Caco-2 (cell line): ENCODE results near the gene UNC13C. TPM values are rescaled to one million over a fixed set of nuclear protein-coding genes. Genes with fewer than 3 reads are reported as not detected.

Experiments
- BruUV-seq: library from RNA; stranded (reverse); fragments of 400-500 nt; replicated peaks from 2 replicates; lab custom pipeline; 2021; lab: Mats Ljungman, UMichigan
- CTCF ChIA-PET: fragments of 300-600 bp; sonication (Branson Sonifier 250); formaldehyde crosslinking; loops from one replicate; lab custom pipeline; 2022; ENCODE audit warnings: antibody characterized with exemption; lab: Charles Lee
- POLR2A ChIA-PET: fragments of 300-600 bp; sonication (Branson Sonifier 250); formaldehyde crosslinking; loops from one replicate; lab custom pipeline; 2022; ENCODE audit warnings: antibody characterized with exemption; lab: Charles Lee
- DNase-seq, 2 experiments: peaks; one replicate each; pipeline versions ENCODE4 v3.0.0 to v3.0.0-alpha.2; 2020 to 2022
- H3K27me3 ChIP-seq: replicated peaks from 2 replicates; pipeline ENCODE4 v1.6.0; 2011; ENCODE audit warnings: low read length; ENCODE audit not compliant: control insufficient read depth, insufficient read depth
- H3K36me3 ChIP-seq: 2 replicates; pipeline ENCODE4 v1.5.1; 2011; ENCODE audit warnings: low read length; ENCODE audit not compliant: control insufficient read depth, insufficient read depth
- H3K4me1 ChIP-seq: fragments of 250-450 bp; sonication (Bioruptor Pico); 2 replicates; pipeline ENCODE4 v1.5.1; 2020; ENCODE audit warnings: mild to moderate bottlenecking
- H3K4me3 ChIP-seq: 2 replicates; pipeline ENCODE4 v1.5.1; 2011; ENCODE audit warnings: low read depth, mild to moderate bottlenecking, control low read depth, low read length
- H3K9me3 ChIP-seq: fragments of 250-450 bp; sonication (Bioruptor Pico); 2 replicates; pipeline ENCODE4 v1.5.1; 2020; ENCODE audit warnings: mild to moderate bottlenecking, moderate library complexity
- H3K27ac Mint-ChIP-seq: one replicate; pipeline ENCODE4 v1.8.0; 2022; ENCODE audit warnings: mixed read lengths; ENCODE audit not compliant: unreplicated experiment
- H3K27me3 Mint-ChIP-seq: one replicate; pipeline ENCODE4 v1.8.0; 2022; ENCODE audit warnings: mixed read lengths; ENCODE audit not compliant: insufficient read depth, unreplicated experiment
- H3K36me3 Mint-ChIP-seq: one replicate; pipeline ENCODE4 v1.8.0; 2022; ENCODE audit warnings: mild to moderate bottlenecking, mixed read lengths; ENCODE audit not compliant: insufficient read depth, unreplicated experiment
- H3K4me1 Mint-ChIP-seq: one replicate; pipeline ENCODE4 v1.8.0; 2022; ENCODE audit warnings: low read depth, mixed read lengths; ENCODE audit not compliant: unreplicated experiment
- H3K4me3 Mint-ChIP-seq: one replicate; pipeline ENCODE4 v1.8.0; 2022; ENCODE audit warnings: mild to moderate bottlenecking, moderate library complexity, mixed read lengths; ENCODE audit not compliant: unreplicated experiment
- H3K9me3 Mint-ChIP-seq: one replicate; pipeline ENCODE4 v1.8.0; 2022; ENCODE audit warnings: mixed read lengths; ENCODE audit not compliant: unreplicated experiment
- intact Hi-C: fragments of 100-400 bp; cut with micrococcal nuclease; formaldehyde crosslinking; loops from one replicate; pipeline ENCODE4 v1.10.0; 2022; ENCODE audit not compliant: unreplicated experiment
- total RNA-seq: library from RNA; stranded (reverse); gene quantifications from 2 replicates; pipeline ENCODE4 v1.2.3, GENCODE V29; 2022
- TF ChIP-seq, protein P1 (sequence below), 2 experiments: fragments of 200-600 bp in 1 of 2; IDR thresholded peaks; 1 replicate in 1 of 2; 2 replicates in 1 of 2; pipeline versions ENCODE4 v1.5.1 to v1.8.0; 2011 to 2022; ENCODE audit warnings: antibody characterized with exemption in 1 of 2, control low read depth in 1 of 2, inconsistent platforms in 1 of 2, low read depth in 1 of 2, low read length in 1 of 2, mild to moderate bottlenecking in 1 of 2, moderate library complexity in 1 of 2; ENCODE audit not compliant: insufficient read depth in 1 of 2, severe bottlenecking in 1 of 2, unreplicated experiment in 1 of 2

Gene UNC13C
- total RNA-seq, 1 experiment from 2014 or later = 2.9 TPM

DNA sequence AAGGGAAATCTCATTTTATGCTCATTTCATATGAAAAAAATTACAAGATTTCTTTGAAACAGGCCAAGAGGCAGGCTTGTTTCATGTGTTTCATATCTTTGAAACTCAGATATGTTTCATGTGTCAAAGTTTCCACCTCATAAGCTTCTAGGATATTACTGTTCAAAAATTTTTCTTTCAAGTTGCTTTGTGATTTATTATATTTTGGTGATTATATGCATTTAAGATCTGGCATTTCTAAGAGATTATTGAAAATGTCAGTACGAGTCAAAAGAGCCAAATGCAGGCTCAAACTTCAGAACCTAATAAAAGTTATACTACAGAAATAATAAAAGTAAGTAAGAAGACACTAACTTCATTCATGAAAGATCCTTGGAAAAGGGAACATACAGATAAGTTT, 590.1 kb downstream of the UNC13C start:
- TF ChIP-seq, protein P1, sequence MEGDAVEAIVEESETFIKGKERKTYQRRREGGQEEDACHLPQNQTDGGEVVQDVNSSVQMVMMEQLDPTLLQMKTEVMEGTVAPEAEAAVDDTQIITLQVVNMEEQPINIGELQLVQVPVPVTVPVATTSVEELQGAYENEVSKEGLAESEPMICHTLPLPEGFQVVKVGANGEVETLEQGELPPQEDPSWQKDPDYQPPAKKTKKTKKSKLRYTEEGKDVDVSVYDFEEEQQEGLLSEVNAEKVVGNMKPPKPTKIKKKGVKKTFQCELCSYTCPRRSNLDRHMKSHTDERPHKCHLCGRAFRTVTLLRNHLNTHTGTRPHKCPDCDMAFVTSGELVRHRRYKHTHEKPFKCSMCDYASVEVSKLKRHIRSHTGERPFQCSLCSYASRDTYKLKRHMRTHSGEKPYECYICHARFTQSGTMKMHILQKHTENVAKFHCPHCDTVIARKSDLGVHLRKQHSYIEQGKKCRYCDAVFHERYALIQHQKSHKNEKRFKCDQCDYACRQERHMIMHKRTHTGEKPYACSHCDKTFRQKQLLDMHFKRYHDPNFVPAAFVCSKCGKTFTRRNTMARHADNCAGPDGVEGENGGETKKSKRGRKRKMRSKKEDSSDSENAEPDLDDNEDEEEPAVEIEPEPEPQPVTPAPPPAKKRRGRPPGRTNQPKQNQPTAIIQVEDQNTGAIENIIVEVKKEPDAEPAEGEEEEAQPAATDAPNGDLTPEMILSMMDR (IDR thresholded peaks at IDR 0.05; ENCODE audit: insufficient read depth in 1 of 2, low read depth in 1 of 2, low read length in 1 of 2, severe bottlenecking in 1 of 2, unreplicated experiment in 1 of 2) = no peak
- no peaks in the 10 kb centered on the region for H3K36me3 Mint-ChIP-seq
- H3K4me1 Mint-ChIP-seq = no peaks in the 10 kb centered on the region
- DNase-seq = no peak
- ChIA-PET CTCF (no interaction called here), POLR2A (no interaction called here)
- intact Hi-C loops = no loop called here
- no peak overlapping the region for H3K4me3 Mint-ChIP-seq
- no TSS peak for BruUV-seq
- Histone ChIP-seq H3K27me3 (no peaks in the 10 kb centered on the region), H3K9me3 (no peaks in the 10 kb centered on the region), H3K4me1 (no peaks in the 10 kb centered on the region), H3K4me3 (no peak overlapping the region), H3K36me3 (no peaks in the 10 kb centered on the region)
- no peaks in the 10 kb centered on the region for H3K9me3 Mint-ChIP-seq
- H3K27ac Mint-ChIP-seq = no peak overlapping the region
- no peaks in the 10 kb centered on the region for H3K27me3 Mint-ChIP-seq

DNA sequence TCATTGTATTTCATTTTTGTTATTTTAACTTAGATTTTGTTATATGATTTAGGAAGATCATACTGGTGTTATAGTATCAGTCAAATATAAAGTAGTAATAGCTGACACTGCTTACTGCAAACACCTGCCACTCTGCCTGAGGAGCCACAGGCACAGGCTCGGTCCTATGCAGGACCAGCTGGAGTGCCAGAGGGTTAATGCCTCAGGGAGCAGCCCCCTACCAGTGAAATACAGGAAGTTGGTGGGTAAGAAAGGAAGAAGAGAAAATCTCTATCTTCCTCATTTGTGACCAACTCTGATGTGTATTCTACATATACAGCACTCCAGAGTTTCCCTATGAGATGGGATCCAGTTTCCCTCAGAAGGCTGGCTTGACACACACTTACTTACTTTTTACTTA, 593.3 kb downstream of the UNC13C start:
- H3K4me3 ChIP-seq = no peak overlapping the region
- no peaks in the 10 kb centered on the region for H3K9me3 Mint-ChIP-seq
- POLR2A ChIA-PET = no interaction called here
- CTCF ChIA-PET = no interaction called here
- H3K9me3 ChIP-seq = no peaks in the 10 kb centered on the region
- H3K36me3 ChIP-seq = no peaks in the 10 kb centered on the region
- H3K27me3 Mint-ChIP-seq = no peaks in the 10 kb centered on the region
- H3K4me1 Mint-ChIP-seq = no peaks in the 10 kb centered on the region
- no peaks in the 10 kb centered on the region for H3K27me3 ChIP-seq
- H3K4me1 ChIP-seq = no peaks in the 10 kb centered on the region
- H3K27ac Mint-ChIP-seq = no peak overlapping the region
- BruUV-seq = no TSS peak
- H3K4me3 Mint-ChIP-seq = no peak overlapping the region
- TF ChIP-seq, protein P1 (IDR thresholded peaks at IDR 0.05; ENCODE audit: insufficient read depth in 1 of 2, low read depth in 1 of 2, low read length in 1 of 2, severe bottlenecking in 1 of 2, unreplicated experiment in 1 of 2) = no peak
- DNase-seq = no peak
- intact Hi-C loops = no loop called here
- H3K36me3 Mint-ChIP-seq = no peaks in the 10 kb centered on the region

DNA sequence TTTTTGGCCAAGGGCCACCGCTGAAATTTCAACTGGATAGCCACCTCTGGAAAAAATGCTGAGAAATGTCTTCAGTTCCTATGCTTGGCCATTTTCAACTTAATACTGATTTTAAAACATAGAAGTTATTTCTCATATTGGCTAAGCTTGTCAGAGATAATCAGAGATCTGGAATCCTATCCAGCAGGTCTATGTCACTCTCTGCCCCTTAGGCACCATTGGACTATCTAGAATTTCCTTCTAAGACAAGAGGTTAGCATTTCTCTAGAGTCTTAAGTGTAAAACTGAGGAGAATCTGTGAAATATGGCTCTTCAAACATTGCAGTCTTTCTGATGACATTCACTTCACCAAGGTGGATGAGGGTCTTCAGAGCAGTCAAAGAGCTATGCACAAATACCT, 597.3 kb downstream of the UNC13C start:
- Histone ChIP-seq H3K4me1 (no peaks in the 10 kb centered on the region), H3K4me3 (no peak overlapping the region), H3K27me3 (no peaks in the 10 kb centered on the region), H3K9me3 (no peaks in the 10 kb centered on the region), H3K36me3 (no peaks in the 10 kb centered on the region)
- ChIA-PET POLR2A (no interaction called here), CTCF (no interaction called here)
- no peaks in the 10 kb centered on the region for H3K4me1 Mint-ChIP-seq
- H3K27me3 Mint-ChIP-seq = no peaks in the 10 kb centered on the region
- H3K9me3 Mint-ChIP-seq = no peaks in the 10 kb centered on the region
- BruUV-seq = no TSS peak
- DNase-seq = no peak
- H3K4me3 Mint-ChIP-seq = no peak overlapping the region
- intact Hi-C loops = no loop called here
- H3K36me3 Mint-ChIP-seq = no peaks in the 10 kb centered on the region
- TF ChIP-seq, protein P1 (IDR thresholded peaks at IDR 0.05; ENCODE audit: insufficient read depth in 1 of 2, low read depth in 1 of 2, low read length in 1 of 2, severe bottlenecking in 1 of 2, unreplicated experiment in 1 of 2) = no peak
- no peak overlapping the region for H3K27ac Mint-ChIP-seq
